ENCODE data around the gene PDE4B. TPM values are rescaled to one million over a fixed set of nuclear protein-coding genes. Genes with fewer than 3 reads are reported as not detected.

Gene PDE4B
- total RNA-seq, 1 experiment from 2014 or later, result 3.3 TPM

- intact Hi-C loops (cut with micrococcal nuclease), result no loop called here
- TF ChIP-seq CTCF (IDR thresholded peaks at IDR 0.05; ENCODE audit: unreplicated experiment), result no peak
- CTCF ChIA-PET, result interaction anchor here (0.8 to 1.5 kb wide), 3 partner anchors 8 to 1136 kb away, joined by 3 to 6 read pairs (median 3); no protein-coding TSS in a partner anchor
Observed at GRCh38 chr1:66286307-66286706, 493.6 kb downstream of the PDE4B start.

GRCh38 chr1:66288048-66288447 is 495.4 kb downstream of the PDE4B start:
- DNase-seq (ENCODE audit: unreplicated experiment), result no peak
- Mint-ChIP-seq H3K4me3 (ENCODE audit: unreplicated experiment) (no peak overlapping the region), H3K27ac (ENCODE audit: low read depth, unreplicated experiment) (peak overlapping the region; percentile 59), H3K4me1 (ENCODE audit: insufficient read depth, unreplicated experiment) (peaks cover 17% of the 10 kb centered on the region), H3K27me3 (ENCODE audit: insufficient read depth, unreplicated experiment) (no peaks in the 10 kb centered on the region), H3K9me3 (ENCODE audit: unreplicated experiment) (peaks cover 8% of the 10 kb centered on the region), H3K36me3 (ENCODE audit: insufficient read depth, unreplicated experiment) (no peaks in the 10 kb centered on the region)
- intact Hi-C loops (cut with micrococcal nuclease), result no loop called here
- no TSS peak for BruUV-seq (replicated peaks)
- ChIA-PET CTCF (interaction anchor here (1.0 to 1.2 kb wide), 2 partner anchors 9 to 24 kb away, joined by 3 to 4 read pairs; no protein-coding TSS in a partner anchor), POLR2A (interaction anchor here (1.3 kb wide), 1 partner anchor 17 kb away, joined by 3 read pairs; no protein-coding TSS in a partner anchor)
- TF ChIP-seq CTCF (IDR thresholded peaks at IDR 0.05; ENCODE audit: unreplicated experiment), result no peak

More at GRCh38 chr1:66286307-66286706, 493.6 kb downstream of the PDE4B start:
- no TSS peak for BruUV-seq (replicated peaks)
- POLR2A ChIA-PET, result interaction anchor here (0.7 to 2.7 kb wide), 5 partner anchors 8 to 46 kb away, joined by 4 to 8 read pairs (median 6); no protein-coding TSS in a partner anchor
- H3K9me3 Mint-ChIP-seq (ENCODE audit: unreplicated experiment), result peaks cover 8% of the 10 kb centered on the region
- H3K4me1 Mint-ChIP-seq (ENCODE audit: insufficient read depth, unreplicated experiment), result peaks cover 23% of the 10 kb centered on the region
- no peaks in the 10 kb centered on the region for H3K27me3 Mint-ChIP-seq (ENCODE audit: insufficient read depth, unreplicated experiment)
- H3K27ac Mint-ChIP-seq (ENCODE audit: low read depth, unreplicated experiment), result peak overlapping the region; percentile 16
- no peak for DNase-seq (ENCODE audit: unreplicated experiment)
- H3K4me3 Mint-ChIP-seq (ENCODE audit: unreplicated experiment), result no peak overlapping the region
- H3K36me3 Mint-ChIP-seq (ENCODE audit: insufficient read depth, unreplicated experiment), result no peaks in the 10 kb centered on the region

GRCh38 chr1:66290761-66291530 is 498.3 kb downstream of the PDE4B start:
- Mint-ChIP-seq H3K27ac (ENCODE audit: low read depth, unreplicated experiment) (no peak overlapping the region), H3K4me1 (ENCODE audit: insufficient read depth, unreplicated experiment) (peaks cover 24% of the 10 kb centered on the region), H3K27me3 (ENCODE audit: insufficient read depth, unreplicated experiment) (no peaks in the 10 kb centered on the region), H3K4me3 (ENCODE audit: unreplicated experiment) (no peak overlapping the region), H3K36me3 (ENCODE audit: insufficient read depth, unreplicated experiment) (no peaks in the 10 kb centered on the region), H3K9me3 (ENCODE audit: unreplicated experiment) (peaks cover 8% of the 10 kb centered on the region)
- ChIA-PET POLR2A (interaction anchor here (0.6 to 6.7 kb wide), 6 partner anchors 8 to 132 kb away, joined by 3 to 92 read pairs (median 6); no protein-coding TSS in a partner anchor), CTCF (interaction anchor here (0.9 to 3.6 kb wide), 5 partner anchors 8 to 213 kb away, joined by 3 to 10 read pairs (median 4); no protein-coding TSS in a partner anchor)
- DNase-seq (ENCODE audit: unreplicated experiment), result peak; percentile 23
- no peak for TF ChIP-seq CTCF (IDR thresholded peaks at IDR 0.05; ENCODE audit: unreplicated experiment)
- no TSS peak for BruUV-seq (replicated peaks)
- intact Hi-C loops (cut with micrococcal nuclease), result no loop called here

- ChIA-PET POLR2A (interaction anchor here (0.7 to 6.7 kb wide), 7 partner anchors 8 to 50 kb away, joined by 3 to 92 read pairs (median 6); no protein-coding TSS in a partner anchor), CTCF (interaction anchor here (0.6 to 3.6 kb wide), 3 partner anchors 9 to 144 kb away, joined by 3 to 10 read pairs (median 4); no protein-coding TSS in a partner anchor)
- no TSS peak for BruUV-seq (replicated peaks)
- Mint-ChIP-seq H3K36me3 (ENCODE audit: insufficient read depth, unreplicated experiment) (no peaks in the 10 kb centered on the region), H3K4me1 (ENCODE audit: insufficient read depth, unreplicated experiment) (peaks cover 26% of the 10 kb centered on the region), H3K27me3 (ENCODE audit: insufficient read depth, unreplicated experiment) (no peaks in the 10 kb centered on the region), H3K27ac (ENCODE audit: low read depth, unreplicated experiment) (no peak overlapping the region), H3K4me3 (ENCODE audit: unreplicated experiment) (no peak overlapping the region), H3K9me3 (ENCODE audit: unreplicated experiment) (peaks cover 8% of the 10 kb centered on the region)
- no peak for DNase-seq (ENCODE audit: unreplicated experiment)
- intact Hi-C loops (cut with micrococcal nuclease), result no loop called here
- no peak for TF ChIP-seq CTCF (IDR thresholded peaks at IDR 0.05; ENCODE audit: unreplicated experiment)
Observed at GRCh38 chr1:66291531-66291864, 498.8 kb downstream of the PDE4B start.

All from MCF 10A (cell line).